HCT116 (cell line): ENCODE measurements around the gene DOCK4.

ENCODE experiments used
- CTCF ChIP-seq, 3 experiments: fragments of 200-600 bp in 1 of 3; sonication (generic) in 1 of 3; IDR thresholded peaks in 2 of 3; conservative IDR thresholded peaks in 1 of 3; 2 replicates each; pipeline ENCODE4 v1.5.1; 2012 to 2017; ENCODE audit warnings: low read depth in 2 of 3, low read length in 2 of 3, antibody characterized with exemption in 1 of 3, borderline replicate concordance in 1 of 3, control low read depth in 1 of 3, mild to moderate bottlenecking in 1 of 3, mixed read lengths in 1 of 3, mixed run types in 1 of 3, moderate library complexity in 1 of 3; ENCODE audit not compliant: insufficient read depth in 1 of 3
- EZH2phosphoT487 ChIP-seq: fragments of 200-600 bp; IDR thresholded peaks from 2 replicates; pipeline ENCODE4 v1.6.1; 2018; ENCODE audit warnings: antibody characterized with exemption, borderline replicate concordance
- FOSL1 ChIP-seq: IDR thresholded peaks from 2 replicates; pipeline ENCODE4 v1.6.1; 2012; ENCODE audit warnings: low read depth
- POLR2A ChIP-seq: IDR thresholded peaks from 2 replicates; pipeline ENCODE4 v1.7.0; 2011; ENCODE audit warnings: borderline replicate concordance; ENCODE audit not compliant: insufficient read depth, insufficient read length; ENCODE audit errors: extremely low read depth
- YY1 ChIP-seq: IDR thresholded peaks from 2 replicates; pipeline ENCODE4 v1.6.1; 2011; ENCODE audit warnings: low read length, low read depth, moderate library complexity, mild to moderate bottlenecking; ENCODE audit not compliant: insufficient replicate concordance; ENCODE audit errors: extremely low read depth
- ZNF274 ChIP-seq: fragments of 200-500 bp; sonication (Bioruptor generic); IDR thresholded peaks from 2 replicates; pipeline ENCODE4 v1.6.1; 2014; ENCODE audit warnings: mild to moderate bottlenecking, low read depth, low read length, inconsistent platforms
- TF ChIP-seq, protein P1 (sequence below): IDR thresholded peaks from 2 replicates; pipeline ENCODE4 v1.6.1; 2012
- TF ChIP-seq, protein P2 (sequence below): IDR thresholded peaks from 2 replicates; pipeline ENCODE4 v1.6.1; 2012

GRCh38 chr7:112093409-112093808 is 112.8 kb downstream of the DOCK4 start:
- no peak for TF ChIP-seq FOSL1
- TF ChIP-seq, protein P1, sequence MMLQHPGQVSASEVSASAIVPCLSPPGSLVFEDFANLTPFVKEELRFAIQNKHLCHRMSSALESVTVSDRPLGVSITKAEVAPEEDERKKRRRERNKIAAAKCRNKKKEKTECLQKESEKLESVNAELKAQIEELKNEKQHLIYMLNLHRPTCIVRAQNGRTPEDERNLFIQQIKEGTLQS, result no peak
- TF ChIP-seq CTCF (IDR thresholded peaks at IDR 0.05 in 2 of 3, conservative IDR thresholded peaks at IDR 0.05 in 1 of 3; ENCODE audit: borderline replicate concordance in 1 of 3, insufficient read depth in 1 of 3, low read depth in 2 of 3, low read length in 2 of 3), result no peak
- TF ChIP-seq YY1, result no peak
- TF ChIP-seq EZH2phosphoT487, result no peak
- no peak for TF ChIP-seq POLR2A
- TF ChIP-seq ZNF274, result no peak
- TF ChIP-seq, protein P2, sequence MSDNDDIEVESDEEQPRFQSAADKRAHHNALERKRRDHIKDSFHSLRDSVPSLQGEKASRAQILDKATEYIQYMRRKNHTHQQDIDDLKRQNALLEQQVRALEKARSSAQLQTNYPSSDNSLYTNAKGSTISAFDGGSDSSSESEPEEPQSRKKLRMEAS, result no peak
